K562 (cell line): ENCODE data around the gene GARRE1. TPM values are rescaled to one million over a fixed set of nuclear protein-coding genes. Genes with fewer than 3 reads are reported as not detected.

Experiments used
- ADNP ChIP-seq: fragments of 200-800 bp; sonication (Bioruptor generic); IDR thresholded peaks from 2 replicates; pipeline ENCODE4 v1.6.1; 2016; ENCODE audit warnings: missing genetic modification characterization, missing compliant biosample characterization
- ARHGAP35 ChIP-seq: fragments of 450-650 bp; IDR thresholded peaks from 2 replicates; pipeline ENCODE4 v1.6.1; 2018; ENCODE audit not compliant: partially characterized antibody
- BCOR ChIP-seq: fragments of 450-650 bp; IDR thresholded peaks from 2 replicates; pipeline ENCODE4 v1.6.1; 2016
- E2F1 ChIP-seq: sonication (generic); formaldehyde crosslinking; IDR thresholded peaks from 2 replicates; pipeline ENCODE4 v1.8.1; 2023; ENCODE audit warnings: mild to moderate bottlenecking, missing genetic modification reagents, moderate library complexity
- FOXK1 ChIP-seq: sonication (generic); formaldehyde crosslinking; IDR thresholded peaks from 2 replicates; pipeline ENCODE4 v1.8.0; 2022; ENCODE audit warnings: missing genetic modification reagents, mild to moderate bottlenecking, borderline replicate concordance
- HLTF ChIP-seq: fragments of 450-650 bp; IDR thresholded peaks from 2 replicates; pipeline ENCODE4 v1.6.1; 2016
- KDM5B ChIP-seq: fragments of 200-600 bp; sonication (generic); IDR thresholded peaks from 2 replicates; pipeline ENCODE4 v1.6.1; 2012; ENCODE audit warnings: low read depth, mild to moderate bottlenecking, moderate library complexity, low read length, control low read depth, inconsistent platforms; ENCODE audit not compliant: insufficient replicate concordance
- MBD1 ChIP-seq: fragments of 250-450 bp; sonication (Bioruptor Pico); IDR thresholded peaks from 2 replicates; pipeline ENCODE4 v1.8.0; 2022; ENCODE audit warnings: inconsistent platforms
- MEIS2 ChIP-seq: fragments of 450-650 bp; IDR thresholded peaks from 2 replicates; pipeline ENCODE4 v1.6.1; 2014; ENCODE audit warnings: mild to moderate bottlenecking; ENCODE audit not compliant: partially characterized antibody
- MYBL2 ChIP-seq, 2 experiments: fragments of 450-650 bp in 1 of 2; sonication (generic) in 1 of 2; formaldehyde crosslinking in 1 of 2; IDR thresholded peaks; 2 replicates each; pipeline versions ENCODE4 v1.6.1 to v1.8.1; 2017 to 2022; ENCODE audit warnings: borderline replicate concordance in 1 of 2, inconsistent platforms in 1 of 2, low read depth in 1 of 2, mild to moderate bottlenecking in 1 of 2, missing genetic modification reagents in 1 of 2, moderate library complexity in 1 of 2
- PYGO2 ChIP-seq: fragments of 450-650 bp; IDR thresholded peaks from 2 replicates; pipeline ENCODE4 v1.6.1; 2016; ENCODE audit warnings: mild to moderate bottlenecking, missing genetic modification characterization, moderate library complexity, missing compliant biosample characterization
- RAD21 ChIP-seq, 2 experiments: fragments of 250-450 bp in 1 of 2; fragments of 450-650 bp in 1 of 2; sonication (Bioruptor Pico) in 1 of 2; formaldehyde crosslinking in 1 of 2; IDR thresholded peaks in 1 of 2; conservative IDR thresholded peaks in 1 of 2; 2 replicates each; pipeline versions ENCODE4 v1.4.0 to v1.8.0; 2020 to 2022; ENCODE audit warnings: mild to moderate bottlenecking in 2 of 2, moderate library complexity in 1 of 2
- RBFOX2 ChIP-seq: fragments of 200-400 bp; formaldehyde crosslinking; IDR thresholded peaks from 2 replicates; pipeline ENCODE4 v1.6.1; 2017; ENCODE audit warnings: low read depth, mild to moderate bottlenecking, low read length, moderate library complexity
- RBM22 ChIP-seq: fragments of 200-400 bp; formaldehyde crosslinking; IDR thresholded peaks from 2 replicates; pipeline ENCODE4 v1.6.1; 2018; ENCODE audit warnings: low read length, low read depth; ENCODE audit not compliant: poor library complexity, severe bottlenecking
- RBM34 ChIP-seq: fragments of 200-400 bp; formaldehyde crosslinking; IDR thresholded peaks from 2 replicates; pipeline ENCODE4 v1.6.1; 2018; ENCODE audit warnings: low read length, borderline replicate concordance; ENCODE audit not compliant: insufficient read depth
- RHOXF2B ChIP-seq: fragments of 250-450 bp; sonication (Bioruptor Pico); conservative IDR thresholded peaks from 2 replicates; pipeline ENCODE4 v1.5.1; 2021
- SREBF1 ChIP-seq: fragments of 150-350 bp; IDR thresholded peaks from 2 replicates; pipeline ENCODE4 v1.6.1; 2014; ENCODE audit warnings: antibody characterized with exemption, low read depth, low read length, borderline replicate concordance
- ZBTB2 ChIP-seq: fragments of 450-650 bp; IDR thresholded peaks from 2 replicates; pipeline ENCODE4 v1.6.1; 2016; ENCODE audit warnings: antibody characterized with exemption
- ZBTB5 ChIP-seq: fragments of 450-650 bp; IDR thresholded peaks from 2 replicates; pipeline ENCODE4 v1.6.1; 2017; ENCODE audit warnings: antibody characterized with exemption
- ZNF589 ChIP-seq: fragments of 200-800 bp; sonication (Bioruptor generic); IDR thresholded peaks from 2 replicates; pipeline ENCODE4 v1.6.1; 2016; ENCODE audit warnings: low read depth, missing genetic modification characterization, missing compliant biosample characterization
- ZNF77 ChIP-seq: fragments of 250-450 bp; sonication (Bioruptor Pico); IDR thresholded peaks from 2 replicates; pipeline ENCODE4 v1.5.0; 2020
- polyA plus RNA-seq, 8 experiments: library from polyadenylated mRNA; depleted of rRNA in 4 of 8; stranded (reverse) in 5 of 8; unstranded in 3 of 8; fragments of >200 nt; fragmentation: Nextera tagmentation in 2 of 8; fragmentation: Illumina TruSeq in 1 of 8; extraction: Ambion mirVana in 2 of 8; extraction: Trizol in 1 of 8; gene quantifications; 2 replicates each; pipeline versions ENCODE4 v1.2.1 to v1.2.3, GENCODE V29; 2011 to 2014; ENCODE audit warnings: inconsistent platforms in 1 of 8, missing spikeins in 1 of 8
- total RNA-seq, 7 experiments: library from RNA; depleted of rRNA in 6 of 7; stranded (reverse); fragments of >200 nt in 6 of 7; fragmentation: Illumina TruSeq in 2 of 7; extraction: Trizol in 2 of 7; gene quantifications; 2 replicates each; pipeline versions ENCODE4 v1.2.1 to v1.2.3, GENCODE V29; 2011 to 2021; ENCODE audit warnings: low replicate concordance in 1 of 7

GARRE1 gene
- total and polyA plus RNA-seq, 9 of the 15 experiments (the other 6 are each of a cell fraction or from before 2014, with no cell fraction given), result 1.6 to 12.8 (median 7.5) TPM

GRCh38 chr19:34217952-34218817, 36.2 kb upstream of the GARRE1 start (continued):
- TF ChIP-seq ZBTB5, result no peak
- no peak for TF ChIP-seq E2F1 (CRISPR knock-in tag)
- no peak for TF ChIP-seq ARHGAP35
- TF ChIP-seq ZNF77 (CRISPR knock-in tag), result no peak
- no peak for TF ChIP-seq KDM5B
- TF ChIP-seq MBD1 (CRISPR knock-in tag), result no peak
- TF ChIP-seq FOXK1 (CRISPR knock-in tag), result no peak
- no peak for TF ChIP-seq RBM22
- no peak for TF ChIP-seq PYGO2 (tag)
- no peak for TF ChIP-seq RAD21 (CRISPR knock-in tag; conservative IDR thresholded peaks at IDR 0.05 in 1 of 2, IDR thresholded peaks at IDR 0.05 in 1 of 2)
- peak; percentile 61; the same call in 1 of the 2 replicates for TF ChIP-seq HLTF
- peak; percentile 52; the same call in 1 of the 2 replicates for TF ChIP-seq BCOR
- peak; percentile 62 for TF ChIP-seq ADNP
- TF ChIP-seq MEIS2, result peak; percentile 91
- no peak for TF ChIP-seq RBFOX2
- TF ChIP-seq ZNF589 (CRISPR knock-in tag), result no peak
- TF ChIP-seq ZBTB2, result no peak
- TF ChIP-seq MYBL2 (IDR thresholded peaks at IDR 0.05; ENCODE audit: low read depth), result no peak
- TF ChIP-seq MYBL2 (CRISPR knock-in tag; IDR thresholded peaks at IDR 0.05; ENCODE audit: borderline replicate concordance), result no peak
- no peak for TF ChIP-seq RBM34
- TF ChIP-seq SREBF1, result no peak
- TF ChIP-seq RHOXF2B (CRISPR knock-in tag), result no peak
